MV-4-11 (cell line): ENCODE results near the gene TUBGCP3.

Experiments used
- DNase-seq: peaks from one replicate; lab custom pipeline; 2025; lab: John Stamatoyannopoulos, UW

Gene TUBGCP3

GRCh38 chr13:112453207-112453829 lies 134.6 kb downstream of the TUBGCP3 start:
- no peak for DNase-seq

DNA sequence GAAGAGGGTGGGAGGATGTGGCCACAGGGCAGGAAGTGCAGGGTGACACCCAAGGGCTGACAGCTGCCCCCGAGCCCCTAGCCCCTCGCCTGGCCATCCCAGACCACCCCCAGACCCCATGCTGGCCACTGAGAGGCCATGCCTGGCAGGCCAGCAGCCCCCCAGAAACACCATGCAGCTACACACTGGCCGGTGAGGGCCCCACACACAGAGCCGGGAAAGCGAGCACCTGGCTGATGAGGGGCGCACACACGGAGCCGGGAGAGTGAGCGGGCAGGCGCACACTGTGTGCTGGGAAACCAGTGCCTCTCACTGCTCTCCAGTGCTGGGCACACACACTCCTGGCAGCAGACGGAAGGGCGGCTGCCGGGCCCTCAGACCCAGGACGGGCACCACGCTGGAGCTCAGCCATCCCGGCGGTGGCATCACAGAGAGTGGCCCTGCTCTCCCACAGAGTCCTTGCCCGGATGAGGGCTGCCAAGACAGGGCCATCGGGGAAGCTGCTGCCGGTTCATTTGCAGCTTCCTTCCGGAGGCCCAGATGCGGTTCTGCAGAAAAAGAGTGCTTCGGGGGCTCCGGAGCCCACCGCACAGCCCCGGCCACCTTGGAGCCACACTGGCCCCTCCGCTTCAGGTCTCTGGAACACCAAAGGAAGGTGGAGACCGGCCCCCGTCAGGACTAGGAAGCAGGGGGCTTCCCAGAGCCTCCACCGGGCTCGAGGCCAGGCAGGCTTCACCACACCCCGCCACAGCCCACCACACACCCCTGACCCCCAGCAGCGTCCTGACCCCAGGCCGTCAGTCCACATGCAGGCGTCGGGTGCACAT lies 135.4 kb downstream of the TUBGCP3 start:
- no peak for DNase-seq

DNA sequence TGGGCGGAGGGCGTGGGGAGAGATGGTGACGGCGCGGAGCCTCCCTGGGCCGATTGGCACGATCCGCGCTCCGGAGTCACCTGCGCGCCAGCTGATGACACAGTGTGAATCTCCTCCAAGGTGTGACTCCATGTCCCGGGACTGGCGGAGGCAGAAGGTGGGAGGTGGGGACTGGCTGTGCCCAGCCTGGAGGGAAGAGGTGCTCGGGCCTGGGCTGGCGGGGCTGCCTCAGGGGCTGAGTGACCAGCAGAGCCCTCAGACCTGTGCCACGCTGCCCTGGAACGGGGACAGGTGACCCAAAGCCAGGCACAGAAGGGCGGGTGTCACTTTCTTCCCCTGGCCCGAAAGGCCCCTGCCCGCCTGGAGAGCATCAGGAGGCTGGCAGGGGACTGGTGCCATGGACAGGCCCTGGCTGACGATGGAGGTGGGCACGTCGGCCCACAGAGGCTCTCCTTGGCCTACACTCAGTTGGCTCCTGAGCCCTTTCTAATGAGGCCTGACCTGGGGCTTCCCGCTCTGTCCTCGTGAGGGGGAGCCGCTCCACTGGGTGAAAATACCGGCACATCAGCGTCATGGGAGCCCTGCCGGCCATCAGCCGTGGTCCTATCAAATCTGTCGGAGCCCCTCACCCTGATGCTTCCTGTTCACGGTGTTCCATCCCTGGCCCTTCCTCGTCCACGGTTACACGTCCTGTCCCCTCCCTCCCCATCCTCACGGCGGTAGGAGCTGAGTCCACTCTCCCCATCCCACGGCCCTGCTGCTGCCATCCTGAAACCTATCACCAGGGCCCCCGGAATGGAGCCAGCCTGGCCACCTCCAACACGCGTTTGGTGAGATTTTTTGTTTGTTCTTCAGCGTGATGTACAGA lies 136.2 kb downstream of the TUBGCP3 start:
- DNase-seq: no peak

- DNase-seq: no peak
Measured at GRCh38 chr13:112450904-112451240, 137.1 kb downstream of the TUBGCP3 start.

- DNase-seq: no peak
Measured at GRCh38 chr13:112450118-112450903, 137.6 kb downstream of the TUBGCP3 start.

DNA sequence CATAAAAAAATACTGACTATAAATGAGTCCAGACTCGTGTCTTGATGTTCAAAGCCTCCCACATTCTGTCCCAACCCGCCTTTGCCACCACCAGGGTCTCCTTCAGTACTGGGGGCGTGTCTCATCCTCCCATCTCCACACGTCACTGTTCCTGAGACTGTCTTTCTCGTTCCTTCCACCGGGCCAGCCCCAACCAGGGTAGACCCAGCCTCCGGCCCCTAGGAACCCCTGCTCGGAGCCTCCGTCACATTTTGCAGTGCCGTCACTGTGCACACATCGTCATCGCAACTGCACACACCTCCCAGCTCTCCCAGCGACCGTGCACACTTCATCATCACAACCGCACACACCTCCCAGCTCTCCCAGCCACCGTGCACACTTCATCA lies 138.4 kb downstream of the TUBGCP3 start:
- no peak for DNase-seq

DNA sequence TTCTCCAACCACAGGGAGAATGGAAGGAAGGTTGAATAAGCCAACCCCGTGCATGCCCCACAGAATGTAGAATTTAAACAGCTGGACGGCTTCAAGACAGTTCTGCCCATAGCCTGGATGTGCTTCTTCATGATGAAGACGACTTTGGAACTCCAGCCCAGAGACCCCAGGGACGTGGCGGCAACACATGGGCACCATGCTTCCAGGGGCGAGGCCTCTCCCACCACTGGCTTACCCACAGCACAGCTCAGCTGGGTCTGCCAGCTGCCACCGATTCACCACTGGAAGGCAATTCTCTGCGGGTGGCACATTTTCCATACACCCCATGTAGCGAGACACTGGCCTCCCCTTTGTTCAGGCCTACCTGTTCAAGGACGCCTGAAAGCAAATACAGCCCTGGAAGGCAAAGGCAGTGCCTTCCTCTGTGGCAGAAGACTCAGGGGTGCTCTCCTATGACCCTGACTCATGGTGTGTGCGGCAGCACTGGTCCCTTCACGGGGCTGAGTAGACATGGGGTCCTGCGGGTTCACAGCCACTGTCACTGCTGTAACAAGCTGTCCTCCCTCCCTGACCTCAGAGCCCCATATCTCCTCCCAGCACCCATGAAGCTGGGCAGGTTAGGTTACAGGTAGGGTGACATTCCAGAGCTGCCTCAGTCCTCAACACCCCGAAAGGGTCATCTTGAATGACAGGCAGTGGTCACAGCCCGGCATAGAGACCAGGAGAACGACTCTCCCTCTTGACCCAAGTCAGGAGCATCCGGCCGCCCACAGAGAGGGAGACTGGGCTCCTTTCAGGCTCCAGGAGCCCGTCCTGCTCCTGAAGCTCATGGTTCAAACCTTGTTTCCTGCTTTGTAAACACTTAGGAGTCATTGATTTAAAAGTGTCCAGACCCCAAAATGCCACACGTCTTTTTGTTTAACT lies 139.1 kb downstream of the TUBGCP3 start:
- DNase-seq: no peak

- DNase-seq: no peak
Measured at GRCh38 chr13:112447761-112448603, 140.0 kb downstream of the TUBGCP3 start.

GRCh38 chr13:112447306-112447705 lies 140.6 kb downstream of the TUBGCP3 start:
- DNase-seq: no peak

DNA sequence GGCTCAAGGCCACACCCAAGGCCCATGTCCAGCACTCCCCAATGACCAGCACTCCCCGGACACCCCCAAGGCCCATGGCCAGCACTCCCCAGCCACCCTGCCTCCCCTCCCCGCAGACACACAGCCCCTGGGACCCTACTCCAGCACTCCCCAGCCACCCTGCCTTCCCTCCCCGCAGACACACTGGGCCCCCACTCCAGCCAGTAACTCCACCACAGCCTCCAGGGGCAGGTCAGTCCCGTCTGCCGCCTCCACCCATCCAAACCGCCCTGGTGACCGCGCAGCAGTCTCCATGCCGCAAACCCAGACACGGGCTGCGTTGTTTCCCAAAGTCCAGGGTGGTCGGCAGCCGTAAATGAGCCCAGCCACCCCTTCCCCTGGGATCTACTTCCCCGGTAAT lies 141.1 kb downstream of the TUBGCP3 start:
- no peak for DNase-seq

DNA sequence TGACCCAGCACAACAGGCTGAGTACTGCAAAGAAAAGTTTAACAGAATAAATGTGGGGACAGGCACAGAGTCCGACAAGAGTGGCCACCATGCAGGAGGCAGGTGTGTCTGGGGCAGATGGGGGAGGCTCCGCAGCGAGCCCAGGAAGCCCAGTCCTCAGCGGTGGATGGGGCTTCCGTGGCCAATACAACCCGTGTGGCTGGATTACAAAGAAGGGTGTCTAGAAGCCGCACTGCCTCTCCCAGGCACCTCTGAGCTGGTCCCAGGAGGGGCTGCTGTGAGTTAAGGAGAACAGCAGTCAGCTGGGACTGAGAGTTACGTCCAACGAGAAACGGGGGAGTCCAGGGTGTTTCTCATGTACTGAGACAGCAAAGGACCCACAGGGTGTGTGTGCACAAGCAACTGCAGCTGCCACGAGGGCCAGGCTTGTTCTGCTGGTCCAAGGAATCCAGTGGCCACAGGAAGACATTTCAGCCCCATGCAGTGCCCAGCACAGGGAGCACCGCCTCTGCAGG lies 141.5 kb downstream of the TUBGCP3 start:
- DNase-seq: no peak

DNA sequence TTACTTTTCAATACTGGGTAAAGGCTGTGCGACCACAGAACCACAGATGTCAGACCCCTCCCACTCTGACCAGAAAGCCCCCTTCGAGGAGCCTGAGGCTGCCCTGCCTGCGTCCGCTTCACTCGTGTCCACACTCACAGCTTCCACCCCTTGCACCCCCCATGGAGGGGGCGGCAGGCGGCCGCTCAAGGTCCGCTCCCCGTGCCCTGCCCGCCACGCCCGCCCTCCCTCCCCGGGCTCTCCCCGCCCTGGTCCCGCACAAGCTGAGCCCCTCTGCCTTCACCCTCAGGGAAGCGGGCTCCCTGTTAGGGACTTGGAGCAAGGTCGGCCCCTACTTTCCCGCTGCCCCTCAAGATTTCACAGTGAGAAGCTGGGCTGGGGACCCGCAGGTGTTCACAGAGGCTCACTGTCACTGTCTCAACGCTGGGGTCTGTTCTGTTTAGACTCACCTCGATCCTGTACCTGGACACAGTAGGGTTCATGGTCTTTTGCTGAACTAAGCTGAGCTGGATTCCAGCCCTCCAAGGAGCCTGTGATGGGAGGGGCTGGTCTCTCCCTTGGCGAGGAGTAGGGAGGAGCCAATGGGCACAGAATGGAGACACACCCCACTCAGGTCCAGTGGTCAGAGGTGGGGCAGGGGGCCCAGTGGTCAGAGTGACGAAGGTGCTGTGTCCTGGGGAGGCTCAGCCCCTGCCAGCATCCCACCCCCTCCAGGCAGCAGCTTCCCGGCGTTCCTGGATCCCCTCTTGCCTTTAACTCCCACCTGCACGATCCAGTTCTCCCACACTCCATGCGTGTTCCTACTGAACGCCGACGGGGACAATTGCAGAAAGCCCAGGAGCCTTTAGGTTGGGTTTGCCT lies 142.3 kb downstream of the TUBGCP3 start:
- DNase-seq: no peak

DNA sequence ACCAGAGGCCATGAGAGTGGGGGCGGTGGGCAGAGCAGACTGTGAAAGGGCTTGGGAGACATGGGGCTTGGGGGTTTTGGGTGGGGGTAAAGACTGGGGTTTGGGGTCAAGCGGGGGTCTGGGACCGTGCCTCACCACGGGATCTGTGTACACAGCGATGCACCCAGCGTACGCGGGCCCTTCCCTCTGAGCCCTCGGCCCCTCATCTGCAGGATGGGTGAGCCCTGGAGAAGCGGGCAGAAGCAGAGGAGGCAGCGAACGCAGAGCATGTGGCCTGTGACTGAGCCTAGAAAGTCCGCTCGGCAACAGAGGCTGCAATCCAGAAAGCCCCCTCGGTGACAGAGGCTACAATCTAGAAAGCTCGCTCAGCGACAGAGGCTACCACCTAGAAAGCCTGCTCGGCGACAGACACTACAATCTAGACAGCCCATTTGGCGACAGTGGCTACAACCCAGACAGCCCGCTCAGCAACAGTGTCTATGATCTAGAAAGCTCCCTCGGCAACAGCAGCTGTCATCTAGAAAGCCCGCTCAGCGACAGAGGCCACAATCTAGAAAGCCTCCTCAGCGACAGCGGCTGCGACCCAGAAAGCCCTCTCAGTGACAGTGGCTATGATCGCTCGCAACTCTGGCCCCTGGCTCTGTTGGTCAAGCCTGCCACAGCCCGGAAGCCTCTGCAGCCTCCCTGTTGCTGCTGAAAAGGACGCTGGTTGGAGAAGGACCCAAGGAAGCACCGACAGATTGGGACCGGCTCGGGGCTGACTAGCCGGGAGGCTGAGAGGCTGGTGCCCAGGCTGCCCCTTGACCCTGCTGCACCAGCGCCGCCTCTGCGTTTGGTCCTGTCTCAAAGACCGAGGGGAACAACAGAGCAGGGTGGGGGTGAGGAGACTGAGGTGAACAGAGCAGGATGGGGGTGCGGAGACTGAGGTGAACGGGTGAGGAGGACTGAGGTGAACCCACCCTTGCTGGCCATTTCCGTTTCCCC lies 143.2 kb downstream of the TUBGCP3 start:
- DNase-seq: no peak

DNA sequence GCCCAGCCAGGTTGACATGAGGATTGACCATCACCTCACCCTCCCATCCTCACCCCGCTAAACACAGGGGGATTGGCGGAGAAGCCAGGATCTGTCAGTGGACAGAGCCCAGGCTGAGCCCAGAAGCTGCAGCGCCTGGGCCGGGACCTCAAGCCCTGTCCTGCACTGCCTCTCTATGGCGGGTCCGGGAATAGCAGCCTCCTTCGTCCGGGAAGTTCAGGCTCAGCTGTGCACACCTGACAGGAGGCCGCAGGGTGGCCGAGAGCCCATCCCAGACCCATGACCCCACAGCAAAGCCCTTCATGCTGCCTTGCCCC lies 144.0 kb downstream of the TUBGCP3 start:
- DNase-seq: peak; percentile 21

DNA sequence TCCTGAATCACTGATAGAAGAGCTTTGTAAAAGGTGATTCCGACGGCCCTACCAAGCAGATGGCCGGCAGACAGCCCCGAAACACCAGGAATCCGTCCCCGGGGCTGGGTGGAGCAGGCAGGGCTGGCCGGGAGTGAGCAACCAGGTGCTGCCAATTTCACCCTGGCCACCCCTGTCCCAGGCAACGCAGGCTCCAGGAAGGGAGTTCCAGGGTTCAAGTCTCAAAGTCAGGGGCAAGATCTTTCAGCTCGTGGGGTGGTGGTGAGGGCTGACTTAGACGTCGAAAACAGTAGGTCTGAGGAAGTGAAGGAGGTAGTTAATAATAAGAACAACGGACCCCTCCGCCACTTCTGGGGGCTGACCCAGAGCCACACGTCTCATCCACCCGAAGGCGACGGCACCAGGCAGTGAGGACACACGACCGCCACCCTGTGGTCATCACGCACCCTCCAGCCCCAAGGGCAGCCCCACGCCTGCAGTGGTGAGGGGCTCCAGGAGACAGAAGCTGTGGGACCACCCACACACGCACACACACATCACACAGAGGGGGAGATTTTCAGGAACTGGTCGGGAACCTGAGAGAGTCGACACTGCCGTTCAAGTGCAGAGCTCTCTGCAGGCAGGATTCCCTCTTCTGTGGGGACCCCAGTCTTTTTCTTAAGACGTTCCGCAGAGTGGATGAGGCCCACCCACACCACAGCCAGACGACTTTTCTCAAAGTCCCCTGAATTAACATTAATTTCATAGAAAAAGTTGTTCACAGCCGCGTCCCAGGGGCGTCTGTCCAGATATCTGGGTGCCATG lies 144.6 kb downstream of the TUBGCP3 start:
- no peak for DNase-seq

GRCh38 chr13:112442483-112443090 lies 145.4 kb downstream of the TUBGCP3 start:
- no peak for DNase-seq
